GM19467 (cell line): Measurements from ENCODE around the gene ASIC2.

ENCODE experiments used
- ATAC-seq: cut with Tn5 transposase; IDR thresholded peaks from one replicate; pipeline ENCODE4 v1.9.1; 2021; ENCODE audit warnings: mild to moderate bottlenecking, moderate library complexity; ENCODE audit not compliant: unreplicated experiment

Gene ASIC2

GRCh38 chr17:33120103-33120502, 173.0 kb downstream of the ASIC2 start:
- no peak for ATAC-seq

- ATAC-seq = no peak
These were observed 174.6 kb downstream of the ASIC2 start for GRCh38 chr17:33118391-33119075.

- ATAC-seq = no peak
These were observed 177.0 kb downstream of the ASIC2 start for GRCh38 chr17:33116021-33116551.

GRCh38 chr17:33115366-33115765, 177.7 kb downstream of the ASIC2 start:
- no peak for ATAC-seq

GRCh38 chr17:33113991-33114370, 179.1 kb downstream of the ASIC2 start:
- ATAC-seq = no peak

GRCh38 chr17:33113276-33113990, 179.7 kb downstream of the ASIC2 start:
- ATAC-seq = no peak

GRCh38 chr17:33112763-33113162, 180.3 kb downstream of the ASIC2 start:
- no peak for ATAC-seq

- no peak for ATAC-seq
These were observed 183.6 kb downstream of the ASIC2 start for GRCh38 chr17:33109336-33110072.

GRCh38 chr17:33106525-33107165, 186.4 kb downstream of the ASIC2 start:
- no peak for ATAC-seq

- no peak for ATAC-seq
These were observed 187.2 kb downstream of the ASIC2 start for GRCh38 chr17:33105911-33106310.

- ATAC-seq = no peak
These were observed 193.2 kb downstream of the ASIC2 start for GRCh38 chr17:33099906-33100305.

- no peak for ATAC-seq
These were observed 193.8 kb downstream of the ASIC2 start for GRCh38 chr17:33099252-33099651.

- ATAC-seq = no peak
These were observed 195.7 kb downstream of the ASIC2 start for GRCh38 chr17:33097411-33097810.

GRCh38 chr17:33096161-33096560, 196.9 kb downstream of the ASIC2 start:
- no peak for ATAC-seq

- no peak for ATAC-seq
These were observed 201.8 kb downstream of the ASIC2 start for GRCh38 chr17:33091271-33091670.

GRCh38 chr17:33090806-33091205, 202.3 kb downstream of the ASIC2 start:
- no peak for ATAC-seq

GRCh38 chr17:33086878-33087277, 206.2 kb downstream of the ASIC2 start:
- no peak for ATAC-seq

GRCh38 chr17:33086041-33086440, 207.1 kb downstream of the ASIC2 start:
- ATAC-seq = no peak

- ATAC-seq = no peak
These were observed 207.8 kb downstream of the ASIC2 start for GRCh38 chr17:33085256-33085655.

GRCh38 chr17:33084755-33085154, 208.3 kb downstream of the ASIC2 start:
- no peak for ATAC-seq

GRCh38 chr17:33082529-33083173, 210.4 kb downstream of the ASIC2 start:
- ATAC-seq = no peak
